Stimulated activated effector memory CD8-positive, alpha-beta T cell treated with anti-CD3 and anti-CD28 coated beads, Interleukin-12 subunit alpha, Interleukin-12 subunit beta, amount 100 ng/mL, for 72 hours (primary cell): ENCODE data around the gene CARMIL1.

ENCODE experiments used
- ATAC-seq: fragments of 150-1000 bp; cut with Tn5 transposase; 2 replicates; pipeline ENCODE4 v1.10.0; 2021
- DNase-seq, 2 donors: peaks; one replicate each; pipeline ENCODE4 v3.0.0; 2021 to 2022; ENCODE audit warnings: low spot score in 2 of 2
- H3K27ac Mint-ChIP-seq: one replicate; pipeline ENCODE4 v1.8.0; 2022; ENCODE audit warnings: mild to moderate bottlenecking, mixed read lengths
- H3K36me3 Mint-ChIP-seq: one replicate; pipeline ENCODE4 v1.8.0; 2022; ENCODE audit warnings: mild to moderate bottlenecking, mixed read lengths
- H3K4me1 Mint-ChIP-seq: one replicate; pipeline ENCODE4 v1.8.0; 2022; ENCODE audit warnings: mixed read lengths
- H3K4me3 Mint-ChIP-seq: one replicate; pipeline ENCODE4 v1.8.0; 2022; ENCODE audit warnings: mild to moderate bottlenecking, mixed read lengths
- H3K9me3 Mint-ChIP-seq: one replicate; pipeline ENCODE4 v1.8.0; 2022; ENCODE audit warnings: mixed read lengths

CARMIL1 gene

DNA sequence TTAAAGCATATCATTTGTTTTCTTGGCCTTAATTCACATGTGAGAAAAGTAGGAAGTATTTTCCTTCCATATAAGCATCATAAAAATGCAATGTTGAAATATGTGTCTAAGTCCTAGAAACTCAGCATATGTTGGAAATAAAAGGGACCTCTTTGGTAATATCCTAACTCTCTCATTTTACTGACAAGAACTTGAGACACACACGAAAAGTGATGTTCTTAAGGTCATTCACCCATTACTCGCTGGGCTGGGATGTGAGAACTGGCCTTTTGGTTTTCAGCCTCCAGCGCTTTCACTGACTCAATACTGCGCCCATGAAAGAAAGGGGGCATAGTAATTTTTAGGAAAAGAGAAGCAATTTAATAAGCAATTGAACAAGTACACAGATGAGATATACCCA lies 219.3 kb downstream of the CARMIL1 start:
- H3K9me3 Mint-ChIP-seq = no peaks in the 10 kb centered on the region
- H3K4me3 Mint-ChIP-seq = no peak overlapping the region
- DNase-seq = no peak
- ATAC-seq = no peak
- H3K27ac Mint-ChIP-seq = no peak overlapping the region
- H3K4me1 Mint-ChIP-seq = no peaks in the 10 kb centered on the region
- no peaks in the 10 kb centered on the region for H3K36me3 Mint-ChIP-seq

DNA sequence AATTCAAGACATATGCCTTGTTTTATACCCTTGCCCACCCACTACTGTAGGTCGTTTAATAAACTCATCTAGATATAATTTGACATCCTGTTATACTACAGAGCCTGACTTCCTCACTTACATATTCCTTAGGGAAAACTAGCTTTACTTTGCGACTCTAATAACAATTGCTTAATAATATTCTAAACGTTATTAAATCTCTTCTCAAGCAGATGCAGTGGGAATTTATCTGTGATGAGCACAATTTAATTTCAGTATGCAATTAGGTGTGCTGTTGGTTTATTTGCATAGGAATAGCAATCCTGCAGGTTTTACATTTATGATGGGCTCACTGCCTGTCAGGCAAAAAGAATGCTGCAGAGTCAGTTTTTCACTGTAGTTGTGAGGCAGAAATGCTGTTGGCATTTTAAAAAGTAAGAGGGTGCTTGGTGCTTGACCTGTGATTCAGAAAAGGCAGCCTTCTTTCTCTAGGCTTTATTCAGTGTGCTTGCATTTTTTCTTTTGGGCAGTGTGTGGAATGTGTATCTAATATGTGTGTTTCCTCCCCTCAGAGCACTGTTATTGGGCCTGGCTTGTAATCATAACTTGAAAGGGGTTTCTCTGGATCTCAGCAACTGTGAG lies 220.6 kb downstream of the CARMIL1 start:
- ATAC-seq = no peak
- no peaks in the 10 kb centered on the region for H3K9me3 Mint-ChIP-seq
- H3K27ac Mint-ChIP-seq = no peak overlapping the region
- DNase-seq = no peak
- H3K36me3 Mint-ChIP-seq = no peaks in the 10 kb centered on the region
- no peak overlapping the region for H3K4me3 Mint-ChIP-seq
- no peaks in the 10 kb centered on the region for H3K4me1 Mint-ChIP-seq

DNA sequence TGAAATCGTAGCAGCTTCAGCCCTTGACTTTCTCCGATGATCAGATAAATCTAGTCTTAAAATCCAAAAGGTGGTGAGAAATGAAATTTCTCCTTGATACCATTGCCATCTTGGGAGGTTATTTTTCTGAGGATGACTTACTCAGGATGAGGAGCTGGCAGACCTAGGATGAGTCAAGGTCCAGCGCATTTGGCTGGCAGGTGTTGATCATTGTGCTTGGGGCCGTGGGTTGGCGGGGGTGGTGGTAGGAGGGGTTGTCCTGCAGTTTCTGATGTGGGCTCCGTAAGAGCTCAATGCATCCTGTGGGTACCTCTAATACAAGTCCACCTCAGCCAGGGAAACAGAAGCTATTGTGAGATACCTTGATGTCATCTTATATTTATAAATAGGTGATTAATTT lies 224.5 kb downstream of the CARMIL1 start:
- H3K4me1 Mint-ChIP-seq = no peaks in the 10 kb centered on the region
- DNase-seq (no peak), ATAC-seq (no peak)
- no peak overlapping the region for H3K27ac Mint-ChIP-seq
- H3K9me3 Mint-ChIP-seq = no peaks in the 10 kb centered on the region
- H3K4me3 Mint-ChIP-seq = no peak overlapping the region
- no peaks in the 10 kb centered on the region for H3K36me3 Mint-ChIP-seq

DNA sequence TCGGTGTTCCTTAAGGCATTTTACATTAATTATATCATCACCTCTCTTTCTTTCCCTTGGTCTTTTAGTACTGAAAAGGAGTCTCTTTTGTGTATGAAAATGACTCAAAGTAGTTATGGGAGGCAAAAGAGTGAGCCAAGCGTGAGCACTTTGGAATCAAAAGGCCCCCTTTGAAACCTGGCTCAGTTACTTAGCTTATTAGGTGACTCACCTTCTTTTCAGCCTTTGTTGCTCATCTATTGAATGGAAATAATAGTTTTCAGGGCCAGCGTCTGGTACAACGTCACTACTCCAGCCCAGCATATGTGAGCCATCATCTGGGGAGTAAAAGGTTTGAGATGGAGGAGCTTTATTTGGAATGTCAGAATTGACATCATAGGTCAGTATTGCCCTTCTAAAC lies 225.5 kb downstream of the CARMIL1 start:
- no peak overlapping the region for H3K27ac Mint-ChIP-seq
- no peaks in the 10 kb centered on the region for H3K9me3 Mint-ChIP-seq
- H3K36me3 Mint-ChIP-seq = no peaks in the 10 kb centered on the region
- ATAC-seq (no peak), DNase-seq (no peak)
- H3K4me3 Mint-ChIP-seq = no peak overlapping the region
- H3K4me1 Mint-ChIP-seq = no peaks in the 10 kb centered on the region

DNA sequence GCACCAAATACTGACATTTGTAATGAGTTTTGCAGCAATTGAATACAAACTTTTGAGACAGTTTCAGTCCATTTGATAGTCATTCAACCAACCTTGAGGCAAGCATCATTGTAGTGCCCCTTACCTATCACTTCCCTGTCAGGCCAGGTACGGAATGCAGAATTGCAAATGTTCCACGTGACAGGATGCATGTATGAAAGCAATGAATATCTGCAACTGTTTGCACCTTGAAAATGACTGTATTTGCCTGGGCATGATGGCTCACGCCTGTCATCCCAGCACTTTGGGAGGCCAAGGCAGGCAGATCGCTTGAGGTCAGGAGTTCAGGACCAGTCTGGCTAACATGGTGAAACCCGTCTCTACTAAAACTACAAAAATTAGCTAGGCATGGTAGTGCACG lies 226.8 kb downstream of the CARMIL1 start:
- no peaks in the 10 kb centered on the region for H3K4me1 Mint-ChIP-seq
- DNase-seq = no peak
- H3K36me3 Mint-ChIP-seq = no peaks in the 10 kb centered on the region
- ATAC-seq = no peak
- H3K27ac Mint-ChIP-seq = no peak overlapping the region
- H3K4me3 Mint-ChIP-seq = no peak overlapping the region
- H3K9me3 Mint-ChIP-seq = no peaks in the 10 kb centered on the region

DNA sequence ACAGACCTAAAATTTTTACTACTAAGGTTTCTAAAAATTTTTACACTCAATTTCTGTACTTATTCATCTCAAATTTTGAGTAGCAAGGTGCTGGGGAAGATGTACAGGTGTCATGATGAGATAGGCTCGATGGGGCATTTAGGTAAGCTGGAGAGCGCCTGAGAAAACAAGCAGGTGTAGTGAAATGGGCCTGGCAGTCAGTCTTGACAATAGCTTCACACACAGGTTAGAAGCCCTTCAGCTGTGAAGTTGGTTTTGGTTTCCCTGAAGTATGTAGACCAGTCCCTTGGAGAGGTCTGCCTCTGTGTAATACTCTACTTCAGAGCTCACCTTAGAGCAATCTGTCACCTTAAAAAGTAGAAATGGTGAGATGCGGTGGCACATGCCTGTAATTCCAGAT lies 228.9 kb downstream of the CARMIL1 start:
- H3K4me3 Mint-ChIP-seq = no peak overlapping the region
- DNase-seq (no peak), ATAC-seq (no peak)
- no peaks in the 10 kb centered on the region for H3K9me3 Mint-ChIP-seq
- no peaks in the 10 kb centered on the region for H3K36me3 Mint-ChIP-seq
- H3K27ac Mint-ChIP-seq = no peak overlapping the region
- H3K4me1 Mint-ChIP-seq = no peaks in the 10 kb centered on the region

DNA sequence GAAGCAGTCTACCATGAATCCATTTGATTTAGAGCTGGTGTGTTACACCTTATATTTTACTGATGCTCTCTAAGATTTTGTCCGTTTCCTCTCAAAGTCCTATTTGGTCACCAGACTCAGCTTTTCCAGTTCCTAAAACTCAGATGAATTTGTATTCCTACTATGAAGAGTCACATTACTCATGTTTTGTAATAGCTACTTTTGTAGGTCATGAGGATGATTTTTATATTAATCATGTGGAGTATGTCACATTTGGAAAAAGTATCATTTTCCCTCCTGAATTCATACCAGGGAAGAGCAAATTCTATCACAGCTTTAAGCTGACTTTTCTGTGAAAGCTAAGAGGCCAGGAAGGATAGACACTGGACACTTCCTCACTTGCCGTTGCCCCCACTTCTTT lies 232.2 kb downstream of the CARMIL1 start:
- Mint-ChIP-seq H3K9me3 (no peaks in the 10 kb centered on the region), H3K27ac (no peak overlapping the region), H3K4me1 (no peaks in the 10 kb centered on the region), H3K36me3 (no peaks in the 10 kb centered on the region), H3K4me3 (no peak overlapping the region)
- DNase-seq (no peak), ATAC-seq (no peak)

DNA sequence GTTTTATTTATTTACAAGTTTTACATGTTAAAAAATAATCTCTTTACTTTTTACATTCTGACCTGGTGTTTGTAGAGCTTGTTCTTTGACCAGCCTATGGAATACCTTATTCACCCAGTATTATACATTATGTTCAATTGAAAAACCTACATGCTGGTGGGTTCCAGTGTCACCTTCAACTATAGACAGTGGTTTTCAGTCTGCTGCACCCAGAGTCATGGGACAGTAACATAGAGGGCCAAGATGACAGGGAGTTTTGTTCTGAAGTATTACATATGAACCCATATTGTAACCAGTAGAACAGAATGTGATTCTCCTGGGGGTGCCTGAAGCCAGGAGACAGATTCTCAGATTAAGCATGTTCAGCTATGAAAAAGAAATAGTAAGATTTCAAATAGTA lies 233.4 kb downstream of the CARMIL1 start:
- DNase-seq (no peak), ATAC-seq (no peak)
- Mint-ChIP-seq H3K27ac (no peak overlapping the region), H3K4me3 (no peak overlapping the region), H3K9me3 (no peaks in the 10 kb centered on the region), H3K4me1 (no peaks in the 10 kb centered on the region), H3K36me3 (no peaks in the 10 kb centered on the region)

DNA sequence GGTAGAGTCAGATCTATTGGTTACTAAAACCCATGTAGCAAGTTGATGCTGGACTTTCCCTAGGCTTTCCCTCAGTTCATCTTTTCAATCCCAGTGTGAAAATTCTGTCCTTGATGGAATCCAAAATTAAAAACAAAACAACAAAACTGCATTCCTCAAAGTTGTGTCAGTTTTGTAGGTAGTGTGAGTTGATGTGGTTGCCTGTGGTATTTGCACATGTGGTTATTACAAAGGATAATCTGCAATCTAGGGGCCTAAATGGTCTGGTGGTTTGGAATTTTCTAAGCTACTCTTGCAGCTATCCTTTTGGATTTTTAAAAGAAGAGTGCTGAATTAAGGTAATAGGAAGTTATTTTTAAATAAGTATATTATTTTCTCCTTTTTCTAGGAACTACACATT lies 240.7 kb downstream of the CARMIL1 start:
- no peaks in the 10 kb centered on the region for H3K9me3 Mint-ChIP-seq
- no peaks in the 10 kb centered on the region for H3K36me3 Mint-ChIP-seq
- DNase-seq = no peak
- H3K4me1 Mint-ChIP-seq = no peaks in the 10 kb centered on the region
- no peak for ATAC-seq
- no peak overlapping the region for H3K27ac Mint-ChIP-seq
- H3K4me3 Mint-ChIP-seq = no peak overlapping the region

DNA sequence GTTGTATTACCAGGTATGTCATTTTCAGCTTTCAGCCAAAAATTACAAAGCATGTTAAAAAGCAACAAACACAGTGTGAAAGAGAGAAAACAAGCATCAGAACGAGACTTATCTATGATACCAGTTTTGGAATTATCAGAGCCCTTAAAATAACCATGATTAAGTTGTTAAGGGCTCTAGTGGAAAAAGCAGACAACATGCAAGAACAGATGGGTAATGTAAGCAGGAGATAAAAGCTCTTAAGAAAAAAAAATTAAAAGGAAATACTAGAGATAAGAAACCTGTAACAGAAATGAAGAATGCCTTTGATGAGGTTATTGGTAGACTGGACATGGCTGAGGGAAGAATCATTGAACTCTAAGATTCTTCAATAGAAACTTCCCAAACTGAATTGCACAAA lies 245.4 kb downstream of the CARMIL1 start:
- DNase-seq = no peak
- H3K9me3 Mint-ChIP-seq = no peaks in the 10 kb centered on the region
- H3K4me1 Mint-ChIP-seq = no peaks in the 10 kb centered on the region
- H3K36me3 Mint-ChIP-seq = no peaks in the 10 kb centered on the region
- no peak overlapping the region for H3K27ac Mint-ChIP-seq
- no peak for ATAC-seq
- no peak overlapping the region for H3K4me3 Mint-ChIP-seq

DNA sequence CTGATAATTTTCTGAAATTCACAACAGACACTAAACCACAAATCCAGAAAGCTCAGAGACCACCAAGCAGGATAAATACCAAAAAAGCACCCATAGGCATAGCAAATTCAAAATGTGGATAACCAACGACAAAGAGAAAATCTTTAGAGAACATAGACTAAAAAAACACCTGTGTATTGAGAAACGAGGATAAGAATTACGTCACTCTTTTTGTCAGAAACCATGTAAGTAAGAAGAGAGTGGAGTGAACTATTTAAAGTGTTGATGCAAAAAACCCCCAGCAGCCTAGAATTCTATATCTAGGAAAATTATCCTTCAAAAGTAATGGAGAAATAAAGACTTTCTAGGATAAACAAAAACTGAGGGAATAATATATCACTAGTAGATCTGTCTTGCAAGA lies 245.9 kb downstream of the CARMIL1 start:
- ATAC-seq (no peak), DNase-seq (no peak)
- Mint-ChIP-seq H3K27ac (no peak overlapping the region), H3K9me3 (no peaks in the 10 kb centered on the region), H3K36me3 (no peaks in the 10 kb centered on the region), H3K4me3 (no peak overlapping the region), H3K4me1 (no peaks in the 10 kb centered on the region)

DNA sequence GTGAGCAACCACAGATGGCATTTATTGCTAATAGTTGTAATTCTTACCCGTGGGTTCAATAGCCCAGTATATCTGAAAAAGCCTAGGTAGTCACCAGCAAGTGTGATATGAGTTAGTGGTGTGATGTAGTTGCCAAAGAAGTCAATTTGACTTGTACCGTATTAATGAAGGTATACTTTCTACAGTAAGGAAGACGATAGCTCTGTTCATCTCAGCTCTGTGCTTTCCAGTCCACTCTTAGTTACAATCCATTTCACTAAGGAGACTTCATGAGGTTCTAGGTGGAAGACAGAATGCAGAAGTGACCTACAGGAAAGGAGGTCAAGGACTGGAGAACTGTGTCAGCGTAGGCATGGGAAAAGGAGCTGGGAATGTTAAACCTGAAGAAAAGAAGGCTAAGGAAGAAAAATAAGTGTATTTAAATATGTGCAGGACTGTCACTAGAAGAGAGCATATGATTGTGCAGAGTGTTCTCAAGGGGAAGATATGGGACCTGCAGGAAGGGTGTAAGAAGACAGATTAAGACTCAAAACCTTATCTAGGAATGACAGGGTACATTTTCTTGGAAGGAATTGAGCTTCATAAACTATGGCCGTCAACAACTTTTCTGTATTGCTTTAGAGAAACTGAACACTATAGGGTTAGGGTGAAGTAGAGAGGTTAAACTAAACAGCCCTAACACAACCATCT lies 255.9 kb downstream of the CARMIL1 start:
- Mint-ChIP-seq H3K9me3 (no peaks in the 10 kb centered on the region), H3K4me3 (no peak overlapping the region), H3K27ac (no peak overlapping the region), H3K36me3 (no peaks in the 10 kb centered on the region), H3K4me1 (no peaks in the 10 kb centered on the region)
- no peak for ATAC-seq
- no peak for DNase-seq

DNA sequence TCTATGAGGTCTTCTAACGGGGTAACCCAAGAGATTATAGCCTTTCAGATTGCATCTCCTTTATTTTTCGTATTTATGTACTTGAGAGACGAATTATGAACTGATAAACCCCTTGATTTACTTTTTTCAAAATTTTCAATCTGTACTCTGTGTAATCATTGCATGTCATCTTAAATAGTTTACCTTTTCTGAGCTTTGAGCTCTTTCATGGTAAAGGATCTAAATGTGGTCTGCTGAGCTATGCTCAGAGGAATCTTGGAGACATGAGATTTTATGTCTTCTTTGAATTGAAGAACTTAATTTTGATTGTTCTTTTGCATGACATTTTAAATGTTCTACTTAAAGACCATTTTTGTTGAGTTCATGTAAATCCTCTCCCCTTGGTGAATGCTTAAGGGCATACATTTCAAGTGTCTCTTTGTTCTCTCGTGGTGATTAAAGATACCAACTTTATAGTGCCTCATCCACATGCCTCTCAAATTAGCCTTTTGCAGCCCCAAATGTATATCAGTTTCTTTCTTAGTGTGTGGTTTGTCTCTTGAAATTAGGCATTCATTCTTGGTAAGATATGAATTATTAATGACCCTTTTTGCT lies 256.6 kb downstream of the CARMIL1 start:
- Mint-ChIP-seq H3K4me1 (no peaks in the 10 kb centered on the region), H3K9me3 (no peaks in the 10 kb centered on the region), H3K27ac (no peak overlapping the region), H3K4me3 (no peak overlapping the region), H3K36me3 (no peaks in the 10 kb centered on the region)
- ATAC-seq (no peak), DNase-seq (no peak)

DNA sequence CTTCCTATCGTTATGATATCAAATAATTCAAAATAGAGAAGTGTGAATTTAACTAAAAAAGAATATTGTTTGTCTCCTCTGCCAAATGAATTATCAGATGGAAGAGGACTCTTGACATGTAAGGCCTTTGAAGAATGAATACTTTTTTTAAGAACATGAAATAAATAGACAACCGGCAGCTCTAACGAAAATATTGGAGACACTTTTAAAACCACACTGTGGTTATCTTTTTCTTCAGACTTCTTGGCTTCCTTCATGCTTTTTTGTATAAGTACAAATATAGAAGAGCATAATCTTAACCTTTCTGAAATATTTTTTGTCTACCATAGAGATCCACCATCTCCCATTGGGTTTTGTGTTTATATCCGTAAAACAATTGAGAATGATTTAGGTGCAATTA lies 257.6 kb downstream of the CARMIL1 start:
- DNase-seq (no peak), ATAC-seq (no peak)
- Mint-ChIP-seq H3K4me1 (no peaks in the 10 kb centered on the region), H3K27ac (no peak overlapping the region), H3K4me3 (no peak overlapping the region), H3K9me3 (no peaks in the 10 kb centered on the region), H3K36me3 (no peaks in the 10 kb centered on the region)

DNA sequence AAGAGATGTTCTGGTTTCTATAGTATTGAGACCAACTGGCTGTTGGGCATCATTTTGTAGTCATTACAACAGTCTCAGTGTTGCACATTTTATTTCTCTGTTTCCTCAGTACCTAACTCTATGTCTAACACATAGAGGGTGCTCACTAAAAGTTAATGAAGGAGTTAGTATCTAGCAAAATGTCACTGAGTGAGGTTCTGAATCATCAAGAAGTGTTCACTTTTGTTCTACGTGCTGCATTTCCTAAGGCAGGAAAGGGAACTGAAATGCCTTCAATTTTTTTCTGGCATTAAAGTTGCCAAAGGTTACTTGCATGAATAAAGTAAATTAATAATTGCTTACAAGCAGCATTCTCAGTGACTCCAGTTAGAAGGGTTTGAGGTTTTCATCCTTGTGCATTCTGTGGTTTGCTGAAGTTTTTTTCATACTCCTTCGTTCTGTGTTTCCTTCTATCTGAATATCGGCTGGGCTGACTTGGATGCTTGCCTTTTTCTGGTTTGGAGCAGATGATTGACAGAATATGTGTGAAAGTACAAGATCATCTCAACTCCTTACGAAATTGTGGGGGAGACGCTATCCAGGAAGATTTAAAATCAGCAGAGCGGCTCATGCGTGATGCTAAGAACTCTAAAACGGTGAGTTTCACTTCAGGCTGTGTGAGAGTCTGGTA lies 258.3 kb downstream of the CARMIL1 start:
- no peaks in the 10 kb centered on the region for H3K4me1 Mint-ChIP-seq
- no peak overlapping the region for H3K27ac Mint-ChIP-seq
- no peaks in the 10 kb centered on the region for H3K9me3 Mint-ChIP-seq
- H3K4me3 Mint-ChIP-seq = no peak overlapping the region
- ATAC-seq (no peak), DNase-seq (no peak)
- no peaks in the 10 kb centered on the region for H3K36me3 Mint-ChIP-seq

DNA sequence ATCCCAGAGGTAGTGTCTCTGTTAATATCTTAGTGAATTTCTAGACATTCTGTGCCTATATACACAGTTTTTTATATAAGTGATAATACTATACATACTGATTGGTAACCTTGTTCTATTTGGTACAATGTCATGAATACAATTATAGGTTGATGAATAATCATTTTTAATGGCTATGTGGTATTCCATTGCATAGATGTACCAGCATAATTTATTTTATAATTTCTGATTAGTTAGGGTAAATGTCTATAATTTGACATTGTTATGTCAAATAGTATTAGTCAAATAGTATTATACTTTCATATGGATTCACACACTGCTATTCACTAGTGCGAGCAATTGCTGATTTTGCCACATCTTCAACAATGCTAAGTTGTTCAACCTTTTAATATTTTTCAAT lies 262.1 kb downstream of the CARMIL1 start:
- no peak for DNase-seq
- Mint-ChIP-seq H3K4me1 (no peaks in the 10 kb centered on the region), H3K27ac (no peak overlapping the region), H3K4me3 (no peak overlapping the region), H3K9me3 (no peaks in the 10 kb centered on the region), H3K36me3 (no peaks in the 10 kb centered on the region)
- no peak for ATAC-seq
